NCI-H2171 treated with DMSO at 0.1 percent for 48 hours (cell line): ENCODE results near the gene C4BPA.

Experiments
- DNase-seq: peaks from one replicate; lab custom pipeline; 2025; lab: John Stamatoyannopoulos, UW

Gene C4BPA

GRCh38 chr1:207077470-207078377 is 26.3 kb upstream of the C4BPA start:
- peak; percentile 77 for DNase-seq

GRCh38 chr1:207078578-207079132 is 25.4 kb upstream of the C4BPA start:
- no peak for DNase-seq

GRCh38 chr1:207079706-207080241 is 24.3 kb upstream of the C4BPA start:
- DNase-seq, result no peak

GRCh38 chr1:207081088-207081487 is 22.9 kb upstream of the C4BPA start:
- no peak for DNase-seq

- DNase-seq, result no peak
These were observed 22.2 kb upstream of the C4BPA start for GRCh38 chr1:207081806-207082205.

GRCh38 chr1:207084232-207084631 is 19.8 kb upstream of the C4BPA start:
- DNase-seq, result no peak

- peak; percentile 38 for DNase-seq
These were observed 19.3 kb upstream of the C4BPA start for GRCh38 chr1:207084701-207085180.

- no peak for DNase-seq
These were observed 18.1 kb upstream of the C4BPA start for GRCh38 chr1:207085887-207086286.

GRCh38 chr1:207088161-207088560 is 15.9 kb upstream of the C4BPA start:
- DNase-seq, result no peak

- no peak for DNase-seq
These were observed 15.1 kb upstream of the C4BPA start, which contains the start of gene C4BPB for GRCh38 chr1:207088701-207089626. TSS of gene C4BPB (plus strand) at chr1:207088860. CDS start at chr1:207089532, 672 bp downstream.

- no peak for DNase-seq
These were observed 14.2 kb upstream of the C4BPA start for GRCh38 chr1:207089627-207090355.

- DNase-seq, result no peak
These were observed 12.7 kb upstream of the C4BPA start for GRCh38 chr1:207091200-207091908.

GRCh38 chr1:207093944-207094343 is 10.1 kb upstream of the C4BPA start:
- DNase-seq, result no peak

- DNase-seq, result no peak
These were observed 6.1 kb upstream of the C4BPA start for GRCh38 chr1:207097871-207098324.

- no peak for DNase-seq
These were observed 2.3 kb upstream of the C4BPA start for GRCh38 chr1:207101720-207102119.

- DNase-seq, result no peak
These were observed 1.9 kb upstream of the C4BPA start for GRCh38 chr1:207102146-207102545.

GRCh38 chr1:207102659-207103058 is 1.4 kb upstream of the C4BPA start:
- no peak for DNase-seq

- DNase-seq, result no peak
These were observed 5.0 kb downstream of the C4BPA start for GRCh38 chr1:207109004-207109403.

GRCh38 chr1:207112616-207113296 is 8.7 kb downstream of the C4BPA start:
- no peak for DNase-seq

- no peak for DNase-seq
These were observed 11.2 kb downstream of the C4BPA start for GRCh38 chr1:207115269-207115668.
